CD4-positive, alpha-beta memory T cell (primary cell): ENCODE results near the gene ALKAL2. TPM values are rescaled to one million over a fixed set of nuclear protein-coding genes. Genes with fewer than 3 reads are reported as not detected.

Experiments
- CTCF ChIA-PET: fragments of 350-600 bp; sonication (Branson Sonifier 250); formaldehyde crosslinking; loops from one replicate; lab custom pipeline; 2021; ENCODE audit warnings: inconsistent platforms; ENCODE audit not compliant: partially characterized antibody; lab: Charles Lee
- POLR2A ChIA-PET: fragments of 350-600 bp; sonication (Branson Sonifier 250); formaldehyde crosslinking; loops from one replicate; lab custom pipeline; 2021; ENCODE audit not compliant: partially characterized antibody; lab: Charles Lee
- DNase-seq, 5 donors: peaks; one replicate each; pipeline versions ENCODE4 v3.0.0 to v3.0.0-alpha.2; 2020 to 2022; ENCODE audit warnings: mixed read lengths in 1 of 5
- H3K27ac ChIP-seq: one replicate; pipeline ENCODE4 v1.7.0; 2013; ENCODE audit warnings: low read depth, low read length
- H3K27me3 ChIP-seq: 2 replicates; pipeline ENCODE4 v1.7.0; 2013; ENCODE audit warnings: mild to moderate bottlenecking, low read length, moderate library complexity; ENCODE audit not compliant: insufficient read depth
- H3K36me3 ChIP-seq: 2 replicates; pipeline ENCODE4 v1.7.0; 2013; ENCODE audit warnings: mild to moderate bottlenecking, low read length, moderate library complexity; ENCODE audit not compliant: insufficient read depth
- H3K4me1 ChIP-seq: 2 replicates; pipeline ENCODE4 v1.7.0; 2013; ENCODE audit warnings: mild to moderate bottlenecking, low read length, moderate library complexity; ENCODE audit not compliant: insufficient read depth
- H3K4me3 ChIP-seq, 2 donors: one replicate each; pipeline ENCODE4 v1.7.0; 2013; ENCODE audit warnings: low read length in 2 of 2, mild to moderate bottlenecking in 1 of 2
- H3K9me3 ChIP-seq, 2 donors: one replicate each; pipeline ENCODE4 v1.7.0; 2013; ENCODE audit warnings: low read length in 2 of 2, control low read depth in 1 of 2; ENCODE audit not compliant: control insufficient read depth in 1 of 2
- H3K27ac Mint-ChIP-seq, 7 donors: one replicate each; pipeline ENCODE4 v1.8.0; 2020 to 2021; ENCODE audit warnings: mixed read lengths in 7 of 7, mild to moderate bottlenecking in 6 of 7, inconsistent platforms in 3 of 7, moderate library complexity in 3 of 7
- H3K27me3 Mint-ChIP-seq, 2 donors: one replicate each; pipeline ENCODE4 v1.8.0; 2020 to 2021; ENCODE audit warnings: mixed read lengths in 2 of 2
- H3K36me3 Mint-ChIP-seq, 2 donors: one replicate each; pipeline ENCODE4 v1.8.0; 2020 to 2021; ENCODE audit warnings: mixed read lengths in 2 of 2, inconsistent platforms in 1 of 2, mild to moderate bottlenecking in 1 of 2
- H3K4me1 Mint-ChIP-seq, 4 donors: one replicate each; pipeline ENCODE4 v1.8.0; 2020 to 2021; ENCODE audit warnings: mixed read lengths in 4 of 4, mild to moderate bottlenecking in 1 of 4
- H3K4me3 Mint-ChIP-seq, 8 donors: one replicate each; pipeline ENCODE4 v1.8.0; 2020 to 2021; ENCODE audit warnings: mixed read lengths in 8 of 8, mild to moderate bottlenecking in 7 of 8, moderate library complexity in 6 of 8, inconsistent platforms in 3 of 8
- H3K9me3 Mint-ChIP-seq, 8 donors: one replicate each; pipeline ENCODE4 v1.8.0; 2020 to 2021; ENCODE audit warnings: mixed read lengths in 8 of 8, mild to moderate bottlenecking in 5 of 8, inconsistent platforms in 3 of 8, moderate library complexity in 1 of 8
- intact Hi-C: fragments of 100-400 bp; cut with micrococcal nuclease; formaldehyde crosslinking; loops from one replicate; pipeline ENCODE4 v1.15.1; 2023
- polyA plus RNA-seq, 2 donors: library from polyadenylated mRNA; unstranded; fragments of 300-500 nt; fragmentation: Illumina TruSeq; gene quantifications; one replicate each; pipeline ENCODE4 v1.2.3, GENCODE V29; 2021
- total RNA-seq, 2 experiments: library from RNA; stranded (reverse); gene quantifications; one replicate each; pipeline ENCODE4 v1.2.3, GENCODE V29; 2021

Gene ALKAL2
- total and polyA plus RNA-seq, 4 experiments from 2014 or later, result not detected

DNA sequence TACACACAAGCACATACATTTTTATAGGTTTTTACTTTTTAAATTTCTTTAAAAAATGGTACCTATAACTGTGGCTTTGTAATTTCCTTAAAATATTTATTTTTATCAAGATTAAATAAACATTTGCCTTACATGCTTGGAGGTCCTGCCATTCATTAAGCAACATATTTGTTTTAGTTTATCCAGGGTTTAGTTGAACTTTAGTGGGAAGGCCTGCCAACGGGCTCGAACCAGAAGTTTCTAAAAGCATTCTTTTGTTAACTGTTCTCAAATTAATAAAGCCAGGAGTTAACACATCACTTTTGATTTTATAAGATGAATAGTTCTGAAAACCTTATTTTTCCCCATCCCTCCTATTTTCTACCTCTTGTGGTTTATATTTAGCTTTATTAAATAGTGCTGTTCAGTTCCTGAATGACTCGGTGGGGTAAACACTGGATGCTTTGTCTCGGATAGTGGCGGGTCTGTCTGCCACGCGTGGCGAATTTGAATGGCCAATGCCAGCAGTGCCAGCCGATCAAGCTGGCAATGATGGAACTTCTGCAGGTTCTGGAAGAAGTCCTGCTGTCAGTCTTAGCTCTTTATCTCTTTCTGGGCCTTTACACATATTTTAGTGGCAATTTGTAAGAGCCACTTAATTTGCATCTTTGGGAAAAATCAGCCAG lies 56.2 kb downstream of the ALKAL2 start:
- Histone ChIP-seq H3K9me3 (no peaks in the 10 kb centered on the region), H3K27ac (no peak overlapping the region), H3K4me1 (no peaks in the 10 kb centered on the region), H3K27me3 (no peaks in the 10 kb centered on the region), H3K4me3 (no peak overlapping the region), H3K36me3 (peaks cover 20% of the 10 kb centered on the region)
- Mint-ChIP-seq H3K4me1 (peaks cover 0 to 3% (median 0%) of the 10 kb centered on the region in 4 donors), H3K4me3 (no peak overlapping the region), H3K9me3 (no peaks in the 10 kb centered on the region), H3K27me3 (no peaks in the 10 kb centered on the region), H3K27ac (peak overlapping the region in 1 of 7 donors; percentile 35), H3K36me3 (peaks cover 49 to 56% of the 10 kb centered on the region in 2 donors)
- POLR2A ChIA-PET, result interaction anchor here (0.9 kb wide), 1 partner anchor 55 kb away, joined by 4 read pairs; no protein-coding TSS in a partner anchor
- CTCF ChIA-PET, result no interaction called here
- intact Hi-C loops, result no loop called here
- DNase-seq, result no peak

Other genes starting within 250 kb of the ALKAL2 start
- 1 to 10 TPM; 2.1 to 2.5 TPM for gene FAM110C, start 241.6 kb downstream of the ALKAL2 start, total RNA-seq
- gene FAM110C, start 241.6 kb downstream of the ALKAL2 start, polyA plus RNA-seq, result under 1 TPM; 0.19 to 0.26 TPM
- 10 to 100 TPM; 69.5 to 71.4 TPM for gene SH3YL1, start 24.1 kb downstream of the ALKAL2 start, total RNA-seq
- gene SH3YL1, start 24.1 kb downstream of the ALKAL2 start, polyA plus RNA-seq, result 10 to 100 TPM; 38.0 to 41.3 TPM
- 10 to 100 TPM; 90.1 to 91.6 TPM for gene ACP1, start 23.1 kb downstream of the ALKAL2 start, total RNA-seq
- gene ACP1, start 23.1 kb downstream of the ALKAL2 start, polyA plus RNA-seq, result 100 to 1,000 TPM; 147 to 215 TPM